Endothelial cell (in vitro differentiated cells): ENCODE measurements around the gene DENND10. TPM values are rescaled to one million over a fixed set of nuclear protein-coding genes. Genes with fewer than 3 reads are reported as not detected.
A peak's percentile ranks its signal among the peaks of the same experiment; 100 is the strongest.

Experiments used
- DNase-seq: peaks from one replicate; pipeline ENCODE4 v3.0.0; 2021; ENCODE audit warnings: low spot score
- H3K27ac Mint-ChIP-seq: one replicate; pipeline ENCODE4 v1.8.0; 2021; ENCODE audit warnings: mixed read lengths, inconsistent platforms; ENCODE audit not compliant: unreplicated experiment
- H3K27me3 Mint-ChIP-seq: one replicate; pipeline ENCODE4 v1.8.0; 2021; ENCODE audit warnings: mild to moderate bottlenecking, moderate library complexity, mixed read lengths, inconsistent platforms; ENCODE audit not compliant: unreplicated experiment
- H3K36me3 Mint-ChIP-seq: one replicate; pipeline ENCODE4 v1.8.0; 2021; ENCODE audit warnings: mild to moderate bottlenecking, low read depth, mixed read lengths, inconsistent platforms; ENCODE audit not compliant: unreplicated experiment
- H3K4me1 Mint-ChIP-seq: one replicate; pipeline ENCODE4 v1.8.0; 2021; ENCODE audit warnings: mild to moderate bottlenecking, mixed read lengths, inconsistent platforms; ENCODE audit not compliant: unreplicated experiment
- H3K4me3 Mint-ChIP-seq: one replicate; pipeline ENCODE4 v1.8.0; 2021; ENCODE audit warnings: mild to moderate bottlenecking, mixed read lengths, inconsistent platforms; ENCODE audit not compliant: unreplicated experiment
- H3K9me3 Mint-ChIP-seq: one replicate; pipeline ENCODE4 v1.8.0; 2021; ENCODE audit warnings: mixed read lengths, inconsistent platforms; ENCODE audit not compliant: unreplicated experiment
- total RNA-seq: library from RNA; stranded (reverse); fragmentation: NEBNext Ultra II Directional; extraction: Animal tissue kit (Norgen Biotek cat#: 25700); gene quantifications from one replicate; pipeline ENCODE4 v1.2.1, GENCODE V29; 2021; ENCODE audit not compliant: unreplicated experiment
- TF ChIP-seq, protein P1 (sequence below): fragments of 200-600 bp; sonication (generic); IDR thresholded peaks from one replicate; pipeline ENCODE4 v1.5.0; 2021; ENCODE audit warnings: antibody characterized with exemption; ENCODE audit not compliant: unreplicated experiment

DENND10 gene
- total RNA-seq, 1 donor from 2014 or later, result 40.6 TPM

DNA sequence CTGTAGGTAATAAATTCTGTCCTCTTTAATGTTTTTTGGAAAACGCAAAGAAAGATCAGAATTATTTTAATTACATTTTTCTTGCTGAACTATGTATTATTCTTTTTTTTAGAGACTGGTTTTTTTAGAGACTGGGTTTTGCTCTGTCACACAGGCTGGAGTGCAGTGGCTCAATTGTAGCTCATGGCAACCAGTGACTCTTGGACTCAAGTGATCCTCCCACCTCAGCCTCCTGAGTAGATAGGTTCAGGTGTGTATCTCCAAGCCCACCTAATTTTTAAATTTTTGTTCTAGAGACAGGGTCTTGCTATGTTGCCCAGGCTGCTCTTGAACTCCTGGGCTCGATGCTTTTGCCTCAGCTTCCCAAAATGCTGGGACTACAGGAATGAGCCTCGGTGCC, 5.3 kb upstream of the DENND10 start:
- Mint-ChIP-seq H3K9me3 (no peaks in the 10 kb centered on the region), H3K27ac (no peak overlapping the region), H3K4me3 (no peak overlapping the region), H3K4me1 (peaks cover 11% of the 10 kb centered on the region), H3K27me3 (peaks cover 2% of the 10 kb centered on the region), H3K36me3 (peaks cover 4% of the 10 kb centered on the region)
- TF ChIP-seq, protein P1, sequence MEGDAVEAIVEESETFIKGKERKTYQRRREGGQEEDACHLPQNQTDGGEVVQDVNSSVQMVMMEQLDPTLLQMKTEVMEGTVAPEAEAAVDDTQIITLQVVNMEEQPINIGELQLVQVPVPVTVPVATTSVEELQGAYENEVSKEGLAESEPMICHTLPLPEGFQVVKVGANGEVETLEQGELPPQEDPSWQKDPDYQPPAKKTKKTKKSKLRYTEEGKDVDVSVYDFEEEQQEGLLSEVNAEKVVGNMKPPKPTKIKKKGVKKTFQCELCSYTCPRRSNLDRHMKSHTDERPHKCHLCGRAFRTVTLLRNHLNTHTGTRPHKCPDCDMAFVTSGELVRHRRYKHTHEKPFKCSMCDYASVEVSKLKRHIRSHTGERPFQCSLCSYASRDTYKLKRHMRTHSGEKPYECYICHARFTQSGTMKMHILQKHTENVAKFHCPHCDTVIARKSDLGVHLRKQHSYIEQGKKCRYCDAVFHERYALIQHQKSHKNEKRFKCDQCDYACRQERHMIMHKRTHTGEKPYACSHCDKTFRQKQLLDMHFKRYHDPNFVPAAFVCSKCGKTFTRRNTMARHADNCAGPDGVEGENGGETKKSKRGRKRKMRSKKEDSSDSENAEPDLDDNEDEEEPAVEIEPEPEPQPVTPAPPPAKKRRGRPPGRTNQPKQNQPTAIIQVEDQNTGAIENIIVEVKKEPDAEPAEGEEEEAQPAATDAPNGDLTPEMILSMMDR, result no peak
- no peak for DNase-seq

DNA sequence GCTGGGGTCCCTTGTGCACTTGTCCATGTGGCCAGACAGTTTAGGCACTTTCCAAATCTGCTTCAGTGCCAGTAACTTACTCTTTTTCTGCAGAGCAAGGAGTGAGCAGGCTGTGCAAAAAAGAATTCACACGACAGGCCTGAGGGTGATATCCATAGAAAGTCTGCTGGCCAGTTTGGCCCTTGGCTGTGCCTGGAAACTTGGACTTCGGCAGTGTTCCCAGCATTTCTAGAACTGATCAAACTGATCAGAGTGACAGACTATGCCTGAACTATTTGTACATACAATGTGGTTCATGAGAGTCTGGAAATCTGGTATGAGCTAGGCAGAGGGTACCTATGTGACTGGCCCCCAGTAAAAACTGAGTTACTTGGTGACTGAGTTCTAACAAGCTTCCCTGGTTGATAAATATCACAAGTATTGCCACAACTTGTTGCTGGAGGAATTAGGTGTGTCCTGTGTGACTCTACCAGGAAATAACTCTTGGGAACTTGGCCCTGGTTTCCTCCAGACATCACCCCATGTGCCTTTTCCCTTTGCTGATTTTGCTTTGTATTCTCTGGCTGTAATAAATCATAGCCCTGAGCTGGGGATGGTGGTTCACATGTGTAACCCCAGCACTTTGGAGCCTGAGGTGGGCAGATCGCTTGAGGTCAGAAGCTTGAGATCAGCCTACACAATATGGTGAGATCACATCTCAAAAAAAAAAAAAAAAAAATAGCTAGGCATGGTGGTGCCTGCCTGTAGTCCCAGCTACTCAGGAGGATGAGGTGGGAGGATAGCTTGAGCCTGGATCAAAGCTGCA, 3.3 kb upstream of the DENND10 start:
- H3K4me3 Mint-ChIP-seq, result no peak overlapping the region
- H3K27me3 Mint-ChIP-seq, result peaks cover 6% of the 10 kb centered on the region
- peak overlapping the region; percentile 84 for H3K27ac Mint-ChIP-seq
- no peaks in the 10 kb centered on the region for H3K9me3 Mint-ChIP-seq
- TF ChIP-seq, protein P1, result no peak
- H3K4me1 Mint-ChIP-seq, result peaks cover 15% of the 10 kb centered on the region
- DNase-seq, result no peak
- peaks cover 5% of the 10 kb centered on the region for H3K36me3 Mint-ChIP-seq

DNA sequence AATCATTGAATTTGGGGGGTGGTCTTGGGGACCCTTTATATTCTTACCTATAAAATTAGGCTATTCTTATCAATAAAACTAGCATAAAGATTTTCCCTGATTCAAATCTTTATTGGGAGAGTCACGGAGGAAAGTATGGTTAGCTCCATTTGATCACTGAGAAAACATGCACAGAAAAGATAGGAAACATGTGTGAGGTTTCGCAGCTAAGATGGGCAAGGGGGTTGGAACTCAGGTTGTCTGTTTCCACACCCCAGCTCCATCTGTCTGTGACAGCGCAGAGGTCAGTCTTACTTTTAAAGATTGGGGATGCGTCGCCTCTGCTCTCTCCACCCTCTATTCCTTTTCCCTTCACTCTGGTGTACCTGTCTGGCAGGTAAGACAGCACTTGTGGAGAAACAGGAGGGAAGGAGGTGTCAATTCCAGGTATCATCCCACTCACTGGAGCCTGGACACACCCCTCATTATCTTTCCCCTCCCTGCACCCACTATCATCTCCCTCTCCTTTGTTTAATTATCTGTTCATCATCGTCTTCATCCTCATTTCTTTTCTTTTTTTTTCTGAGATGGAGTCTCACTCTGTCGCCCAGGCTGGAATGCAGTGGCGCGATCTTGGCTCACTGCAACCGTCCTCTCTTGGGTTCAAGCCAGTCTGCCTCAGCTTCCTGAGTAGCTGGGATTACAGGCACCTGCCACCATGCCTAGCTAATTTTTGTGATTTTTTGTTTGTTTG, 2.4 kb upstream of the DENND10 start:
- Mint-ChIP-seq H3K36me3 (peaks cover 5% of the 10 kb centered on the region), H3K4me1 (peaks cover 15% of the 10 kb centered on the region), H3K9me3 (no peaks in the 10 kb centered on the region), H3K4me3 (no peak overlapping the region), H3K27me3 (peaks cover 6% of the 10 kb centered on the region), H3K27ac (no peak overlapping the region)
- no peak for DNase-seq
- TF ChIP-seq, protein P1, result no peak

DNA sequence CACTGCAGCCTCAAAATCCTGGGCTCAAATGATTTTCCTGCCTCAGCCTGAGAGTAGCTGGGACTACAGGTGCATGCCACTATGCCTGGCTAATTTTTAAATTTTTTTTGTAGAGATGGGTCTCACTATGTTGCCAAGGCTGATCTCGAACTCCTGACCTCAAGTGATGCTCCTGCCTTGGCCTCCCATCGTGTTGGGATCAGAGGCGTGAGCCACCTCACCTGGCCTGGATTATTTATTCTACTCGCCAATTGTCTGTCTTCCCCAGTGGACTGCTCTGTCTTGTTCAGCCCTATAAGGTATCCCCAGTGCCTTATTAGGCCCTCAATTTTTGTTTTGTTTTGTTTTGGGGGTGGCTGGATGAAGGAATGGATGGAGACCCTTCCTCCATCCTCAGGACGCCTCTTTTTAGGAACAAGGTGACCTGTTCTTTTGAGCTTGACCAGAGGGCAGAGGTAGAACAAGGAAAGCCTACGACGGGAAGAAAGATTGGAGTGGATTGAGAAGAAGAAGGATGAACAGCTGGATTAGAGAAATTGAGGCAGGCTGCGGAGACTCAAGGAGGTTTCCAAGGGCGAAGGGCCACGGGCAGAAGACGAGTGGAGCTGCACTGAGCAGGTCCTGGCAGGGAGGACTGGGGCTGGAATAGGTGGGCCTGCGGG, 541 bp upstream of the DENND10 start:
- peaks cover 5% of the 10 kb centered on the region for H3K36me3 Mint-ChIP-seq
- no peak for DNase-seq
- peaks cover 6% of the 10 kb centered on the region for H3K27me3 Mint-ChIP-seq
- H3K4me3 Mint-ChIP-seq, result peak overlapping the region; percentile 92
- H3K9me3 Mint-ChIP-seq, result no peaks in the 10 kb centered on the region
- TF ChIP-seq, protein P1, result no peak
- peaks cover 15% of the 10 kb centered on the region for H3K4me1 Mint-ChIP-seq
- peak overlapping the region; percentile 69 for H3K27ac Mint-ChIP-seq
